Liver (tissue), 9 donors: ENCODE measurements around the gene ATG9A. TPM values are rescaled to one million over a fixed set of nuclear protein-coding genes. Genes with fewer than 3 reads are reported as not detected.
A peak's percentile ranks its signal among the peaks of the same experiment; 100 is the strongest.

Experiments used
- DNase-seq: peaks from one replicate; pipeline ENCODE4 v3.0.0-alpha.2; 2017; ENCODE audit warnings: low spot score
- H3K27ac ChIP-seq, 2 donors: one replicate each; pipeline ENCODE4 v1.7.0; 2013; ENCODE audit warnings: inconsistent platforms in 2 of 2, low read length in 2 of 2, control low read depth in 1 of 2, low read depth in 1 of 2, mild to moderate bottlenecking in 1 of 2
- H3K27me3 ChIP-seq, 4 donors: one replicate each; pipeline versions ENCODE4 v1.6.1 to v1.7.0; 2013; ENCODE audit warnings: low read length in 3 of 4, inconsistent platforms in 1 of 4, mild to moderate bottlenecking in 1 of 4, moderate library complexity in 1 of 4; ENCODE audit not compliant: control insufficient read depth in 4 of 4, insufficient read depth in 4 of 4
- H3K36me3 ChIP-seq, 4 donors: one replicate each; pipeline versions ENCODE4 v1.6.1 to v1.7.0; 2013; ENCODE audit warnings: low read length in 3 of 4, mild to moderate bottlenecking in 3 of 4, low read depth in 1 of 4, moderate library complexity in 1 of 4; ENCODE audit not compliant: control insufficient read depth in 4 of 4, insufficient read depth in 3 of 4
- H3K4me1 ChIP-seq, 4 donors: one replicate each; pipeline versions ENCODE4 v1.6.1 to v1.7.0; 2013; ENCODE audit warnings: low read length in 3 of 4, mild to moderate bottlenecking in 3 of 4, moderate library complexity in 1 of 4; ENCODE audit not compliant: control insufficient read depth in 4 of 4, insufficient read depth in 4 of 4
- H3K4me3 ChIP-seq, 3 donors: one replicate each; pipeline versions ENCODE4 v1.6.1 to v1.7.0; 2013; ENCODE audit warnings: low read length in 3 of 3, control low read depth in 1 of 3, low read depth in 1 of 3, mild to moderate bottlenecking in 1 of 3
- H3K9ac ChIP-seq, 2 donors: one replicate each; pipeline ENCODE4 v1.7.0; 2013; ENCODE audit warnings: low read length in 2 of 2, mild to moderate bottlenecking in 2 of 2, moderate library complexity in 2 of 2, control low read depth in 1 of 2, low read depth in 1 of 2
- H3K9me3 ChIP-seq, 4 donors: one replicate each; pipeline versions ENCODE4 v1.6.1 to v1.7.0; 2013; ENCODE audit warnings: low read length in 3 of 4; ENCODE audit not compliant: control insufficient read depth in 4 of 4
- EGR1 ChIP-seq, 2 donors: IDR thresholded peaks; 2 replicates each; pipeline ENCODE4 v1.6.1; 2016 to 2018; ENCODE audit warnings: antibody characterized with exemption in 2 of 2, low read depth in 2 of 2
- FOXA1 ChIP-seq: IDR thresholded peaks from 2 replicates; pipeline ENCODE4 v1.6.1; 2016; ENCODE audit warnings: antibody characterized with exemption
- FOXA2 ChIP-seq: IDR thresholded peaks from 2 replicates; pipeline ENCODE4 v1.6.1; 2016; ENCODE audit warnings: antibody characterized with exemption
- GABPA ChIP-seq, 2 donors: IDR thresholded peaks in 1 of 2; conservative IDR thresholded peaks in 1 of 2; 2 replicates each; pipeline ENCODE4 v1.6.1; 2016; ENCODE audit warnings: antibody characterized with exemption in 2 of 2, mild to moderate bottlenecking in 1 of 2, moderate library complexity in 1 of 2
- HNF4A ChIP-seq, 2 donors: conservative IDR thresholded peaks; 2 replicates each; pipeline ENCODE4 v1.6.1; 2016; ENCODE audit warnings: antibody characterized with exemption in 2 of 2, mild to moderate bottlenecking in 2 of 2
- HNF4G ChIP-seq: IDR thresholded peaks from 2 replicates; pipeline ENCODE4 v1.6.1; 2016; ENCODE audit warnings: antibody characterized with exemption
- JUND ChIP-seq, 2 donors: IDR thresholded peaks; 2 replicates each; pipeline ENCODE4 v1.6.1; 2016; ENCODE audit warnings: antibody characterized with exemption in 2 of 2
- NR2F2 ChIP-seq: IDR thresholded peaks from 2 replicates; pipeline ENCODE4 v1.6.1; 2016; ENCODE audit warnings: antibody characterized with exemption
- RAD21 ChIP-seq, 2 donors: IDR thresholded peaks; 2 replicates each; pipeline ENCODE4 v1.6.1; 2016; ENCODE audit warnings: antibody characterized with exemption in 2 of 2, mild to moderate bottlenecking in 2 of 2
- RXRA ChIP-seq, 2 donors: IDR thresholded peaks; 2 replicates each; pipeline ENCODE4 v1.6.1; 2017 to 2018; ENCODE audit warnings: antibody characterized with exemption in 2 of 2, mild to moderate bottlenecking in 1 of 2
- SP1 ChIP-seq: IDR thresholded peaks from 2 replicates; pipeline ENCODE4 v1.6.1; 2018; ENCODE audit warnings: antibody characterized with exemption, mild to moderate bottlenecking
- TAF1 ChIP-seq: conservative IDR thresholded peaks from 2 replicates; pipeline ENCODE4 v1.6.1; 2016; ENCODE audit warnings: antibody characterized with exemption, mild to moderate bottlenecking
- YY1 ChIP-seq: IDR thresholded peaks from 2 replicates; pipeline ENCODE4 v1.6.1; 2016; ENCODE audit warnings: antibody characterized with exemption, mild to moderate bottlenecking
- WGBS: extraction: QIAGEN DNeasy Blood & Tissue Kit; methylation state at CpG from one replicate; pipeline ENCODE4 v1.1.7; 2013; 5-methylcytosine and 5-hydroxymethylcytosine counted together
- polyA plus RNA-seq, 2 donors: library from polyadenylated mRNA; stranded (reverse) in 1 of 2; unstranded in 1 of 2; fragments of 200-250 nt in 1 of 2; fragments of >200 nt in 1 of 2; fragmentation: Nextera tagmentation in 1 of 2; extraction: Ambion mirVana in 1 of 2; gene quantifications; one replicate each; pipeline versions ENCODE4 v1.2.1 to v1.2.3, GENCODE V29; 2013 to 2015
- total RNA-seq, 2 donors: library from RNA; depleted of rRNA; stranded (reverse); fragments of >200 nt; gene quantifications; one replicate each; pipeline ENCODE4 v1.2.3, GENCODE V29; 2014
- TF ChIP-seq, protein P1 (sequence below): IDR thresholded peaks from 2 replicates; pipeline ENCODE4 v1.6.1; 2016; ENCODE audit warnings: antibody characterized with exemption
- TF ChIP-seq, protein P2 (sequence below): fragments of 150-350 bp; IDR thresholded peaks from 2 replicates; pipeline ENCODE4 v1.5.1; 2017; ENCODE audit warnings: improper control_type of control experiment, low read depth, low read length; ENCODE audit not compliant: missing input control
- TF ChIP-seq, protein P3 (sequence below): IDR thresholded peaks from 2 replicates; pipeline ENCODE4 v1.6.1; 2016; ENCODE audit warnings: antibody characterized with exemption, mild to moderate bottlenecking
- TF ChIP-seq, protein P4 (sequence below): IDR thresholded peaks from 2 replicates; pipeline ENCODE4 v1.6.1; 2016; ENCODE audit warnings: antibody characterized with exemption
- TF ChIP-seq, protein P5 (sequence below): IDR thresholded peaks from 2 replicates; pipeline ENCODE4 v1.6.1; 2016; ENCODE audit warnings: antibody characterized with exemption
- donor health status: healthy.
- donor health status: healthy.
- donor health status: healthy.
- donor health status: healthy.
- donor health status: healthy.

ATG9A gene
- total and polyA plus RNA-seq, 4 donors: 24.3 to 68.1 (median 37.9) TPM

DNA sequence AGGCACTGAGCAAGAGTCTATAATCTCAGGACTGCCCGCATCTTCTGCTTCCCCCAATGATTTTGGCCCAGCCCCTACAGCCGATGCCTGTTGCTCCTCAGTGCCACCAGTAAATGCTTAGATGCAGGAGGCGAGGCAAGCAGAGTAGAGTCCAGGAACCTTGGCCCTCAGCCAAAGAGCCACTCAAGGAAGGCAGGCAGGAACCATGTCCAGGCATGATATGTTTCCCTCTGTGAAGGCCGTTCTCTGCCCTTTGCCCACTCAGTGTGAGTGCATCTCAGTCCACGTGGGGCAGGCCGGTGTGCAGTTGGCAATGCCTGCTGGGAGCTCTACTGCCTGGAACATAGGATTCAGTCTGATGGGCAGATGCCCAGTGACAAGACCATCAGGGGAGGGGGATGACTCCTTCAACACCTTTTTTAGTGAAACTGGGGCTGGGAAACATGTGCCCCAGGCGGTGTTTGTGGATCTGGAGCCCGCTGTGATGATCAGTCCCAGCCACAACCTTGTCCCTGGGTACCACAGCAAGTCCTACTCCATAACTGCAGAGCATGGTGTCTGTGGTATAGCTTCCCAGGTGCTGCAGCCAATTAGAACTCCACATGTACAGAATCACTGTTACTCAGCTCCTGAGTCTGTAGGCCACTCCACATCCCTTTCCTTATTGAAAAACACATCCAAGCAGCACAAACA, 40.1 kb upstream of the ATG9A start:
- no peak overlapping the region for H3K27ac ChIP-seq

More for the DNA sequence above, 40.1 kb upstream of the ATG9A start:
- Histone ChIP-seq H3K9me3 (no peaks in the 10 kb centered on the region), H3K4me3 (no peak overlapping the region), H3K36me3 (no peaks in the 10 kb centered on the region), H3K9ac (no peak overlapping the region), H3K27me3 (no peaks in the 10 kb centered on the region), H3K4me1 (peaks cover 6 to 16% (median 12%) of the 10 kb centered on the region in 4 donors)
- DNase-seq: no peak
- WGBS: 44% methylated on average over 8 of the region's 8 CpGs
- TF ChIP-seq NR2F2 (no peak), FOXA1 (no peak), HNF4A (conservative IDR thresholded peaks at IDR 0.05) (peak; percentile 85 to 88), RAD21 (IDR thresholded peaks at IDR 0.05) (peak in 1 of 2 donors; percentile 45), JUND (IDR thresholded peaks at IDR 0.05) (no peak), GABPA (IDR thresholded peaks at IDR 0.05 in 1 of 2, conservative IDR thresholded peaks at IDR 0.05 in 1 of 2) (peak in 1 of 2 donors; percentile 20), FOXA2 (no peak), EGR1 (IDR thresholded peaks at IDR 0.05; ENCODE audit: low read depth in 2 of 2) (peak in 1 of 2 donors; percentile 14), HNF4G (peak; percentile 67), TAF1 (no peak), YY1 (peak; percentile 36), SP1 (peak; percentile 83), RXRA (IDR thresholded peaks at IDR 0.05) (peak; percentile 79 to 85)
- TF ChIP-seq, protein P1, sequence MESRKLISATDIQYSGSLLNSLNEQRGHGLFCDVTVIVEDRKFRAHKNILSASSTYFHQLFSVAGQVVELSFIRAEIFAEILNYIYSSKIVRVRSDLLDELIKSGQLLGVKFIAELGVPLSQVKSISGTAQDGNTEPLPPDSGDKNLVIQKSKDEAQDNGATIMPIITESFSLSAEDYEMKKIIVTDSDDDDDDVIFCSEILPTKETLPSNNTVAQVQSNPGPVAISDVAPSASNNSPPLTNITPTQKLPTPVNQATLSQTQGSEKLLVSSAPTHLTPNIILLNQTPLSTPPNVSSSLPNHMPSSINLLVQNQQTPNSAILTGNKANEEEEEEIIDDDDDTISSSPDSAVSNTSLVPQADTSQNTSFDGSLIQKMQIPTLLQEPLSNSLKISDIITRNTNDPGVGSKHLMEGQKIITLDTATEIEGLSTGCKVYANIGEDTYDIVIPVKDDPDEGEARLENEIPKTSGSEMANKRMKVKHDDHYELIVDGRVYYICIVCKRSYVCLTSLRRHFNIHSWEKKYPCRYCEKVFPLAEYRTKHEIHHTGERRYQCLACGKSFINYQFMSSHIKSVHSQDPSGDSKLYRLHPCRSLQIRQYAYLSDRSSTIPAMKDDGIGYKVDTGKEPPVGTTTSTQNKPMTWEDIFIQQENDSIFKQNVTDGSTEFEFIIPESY: no peak
- TF ChIP-seq, protein P2, sequence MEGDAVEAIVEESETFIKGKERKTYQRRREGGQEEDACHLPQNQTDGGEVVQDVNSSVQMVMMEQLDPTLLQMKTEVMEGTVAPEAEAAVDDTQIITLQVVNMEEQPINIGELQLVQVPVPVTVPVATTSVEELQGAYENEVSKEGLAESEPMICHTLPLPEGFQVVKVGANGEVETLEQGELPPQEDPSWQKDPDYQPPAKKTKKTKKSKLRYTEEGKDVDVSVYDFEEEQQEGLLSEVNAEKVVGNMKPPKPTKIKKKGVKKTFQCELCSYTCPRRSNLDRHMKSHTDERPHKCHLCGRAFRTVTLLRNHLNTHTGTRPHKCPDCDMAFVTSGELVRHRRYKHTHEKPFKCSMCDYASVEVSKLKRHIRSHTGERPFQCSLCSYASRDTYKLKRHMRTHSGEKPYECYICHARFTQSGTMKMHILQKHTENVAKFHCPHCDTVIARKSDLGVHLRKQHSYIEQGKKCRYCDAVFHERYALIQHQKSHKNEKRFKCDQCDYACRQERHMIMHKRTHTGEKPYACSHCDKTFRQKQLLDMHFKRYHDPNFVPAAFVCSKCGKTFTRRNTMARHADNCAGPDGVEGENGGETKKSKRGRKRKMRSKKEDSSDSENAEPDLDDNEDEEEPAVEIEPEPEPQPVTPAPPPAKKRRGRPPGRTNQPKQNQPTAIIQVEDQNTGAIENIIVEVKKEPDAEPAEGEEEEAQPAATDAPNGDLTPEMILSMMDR: peak; percentile 3
- TF ChIP-seq, protein P3, sequence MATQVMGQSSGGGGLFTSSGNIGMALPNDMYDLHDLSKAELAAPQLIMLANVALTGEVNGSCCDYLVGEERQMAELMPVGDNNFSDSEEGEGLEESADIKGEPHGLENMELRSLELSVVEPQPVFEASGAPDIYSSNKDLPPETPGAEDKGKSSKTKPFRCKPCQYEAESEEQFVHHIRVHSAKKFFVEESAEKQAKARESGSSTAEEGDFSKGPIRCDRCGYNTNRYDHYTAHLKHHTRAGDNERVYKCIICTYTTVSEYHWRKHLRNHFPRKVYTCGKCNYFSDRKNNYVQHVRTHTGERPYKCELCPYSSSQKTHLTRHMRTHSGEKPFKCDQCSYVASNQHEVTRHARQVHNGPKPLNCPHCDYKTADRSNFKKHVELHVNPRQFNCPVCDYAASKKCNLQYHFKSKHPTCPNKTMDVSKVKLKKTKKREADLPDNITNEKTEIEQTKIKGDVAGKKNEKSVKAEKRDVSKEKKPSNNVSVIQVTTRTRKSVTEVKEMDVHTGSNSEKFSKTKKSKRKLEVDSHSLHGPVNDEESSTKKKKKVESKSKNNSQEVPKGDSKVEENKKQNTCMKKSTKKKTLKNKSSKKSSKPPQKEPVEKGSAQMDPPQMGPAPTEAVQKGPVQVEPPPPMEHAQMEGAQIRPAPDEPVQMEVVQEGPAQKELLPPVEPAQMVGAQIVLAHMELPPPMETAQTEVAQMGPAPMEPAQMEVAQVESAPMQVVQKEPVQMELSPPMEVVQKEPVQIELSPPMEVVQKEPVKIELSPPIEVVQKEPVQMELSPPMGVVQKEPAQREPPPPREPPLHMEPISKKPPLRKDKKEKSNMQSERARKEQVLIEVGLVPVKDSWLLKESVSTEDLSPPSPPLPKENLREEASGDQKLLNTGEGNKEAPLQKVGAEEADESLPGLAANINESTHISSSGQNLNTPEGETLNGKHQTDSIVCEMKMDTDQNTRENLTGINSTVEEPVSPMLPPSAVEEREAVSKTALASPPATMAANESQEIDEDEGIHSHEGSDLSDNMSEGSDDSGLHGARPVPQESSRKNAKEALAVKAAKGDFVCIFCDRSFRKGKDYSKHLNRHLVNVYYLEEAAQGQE: no peak
- TF ChIP-seq, protein P4, sequence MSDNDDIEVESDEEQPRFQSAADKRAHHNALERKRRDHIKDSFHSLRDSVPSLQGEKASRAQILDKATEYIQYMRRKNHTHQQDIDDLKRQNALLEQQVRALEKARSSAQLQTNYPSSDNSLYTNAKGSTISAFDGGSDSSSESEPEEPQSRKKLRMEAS: peak; percentile 41
- TF ChIP-seq, protein P5, sequence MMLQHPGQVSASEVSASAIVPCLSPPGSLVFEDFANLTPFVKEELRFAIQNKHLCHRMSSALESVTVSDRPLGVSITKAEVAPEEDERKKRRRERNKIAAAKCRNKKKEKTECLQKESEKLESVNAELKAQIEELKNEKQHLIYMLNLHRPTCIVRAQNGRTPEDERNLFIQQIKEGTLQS: no peak
